Mesendoderm (in vitro differentiated cells): Measurements from ENCODE around the gene ZNF655.

Source experiments
- DNase-seq: peaks from one replicate; pipeline ENCODE4 v3.0.0; 2013
- H2AK5ac ChIP-seq: 2 replicates; pipeline ENCODE4 v1.6.1; 2013; ENCODE audit warnings: low read length, inconsistent platforms
- H2BK120ac ChIP-seq: 2 replicates; pipeline ENCODE4 v1.6.1; 2013; ENCODE audit warnings: low read depth, mild to moderate bottlenecking, low read length, moderate library complexity, mixed read lengths
- H2BK15ac ChIP-seq: replicated peaks from 2 replicates; pipeline ENCODE4 v1.6.1; 2013; ENCODE audit warnings: low read depth, mild to moderate bottlenecking, moderate library complexity
- H2BK5ac ChIP-seq: 2 replicates; pipeline ENCODE4 v1.6.1; 2013; ENCODE audit warnings: low read length, inconsistent platforms
- H3K18ac ChIP-seq: 2 replicates; pipeline ENCODE4 v1.6.1; 2013; ENCODE audit warnings: mild to moderate bottlenecking, low read length, mixed read lengths
- H3K23ac ChIP-seq: one replicate; pipeline ENCODE4 v1.6.1; 2013; ENCODE audit warnings: low read length
- H3K27ac ChIP-seq: 2 replicates; pipeline ENCODE4 v1.5.1; 2013; ENCODE audit warnings: low read depth, mild to moderate bottlenecking, inconsistent platforms, low read length, moderate library complexity
- H3K27me3 ChIP-seq: 2 replicates; pipeline ENCODE4 v1.6.1; 2013; ENCODE audit warnings: low read length, control low read depth, mild to moderate bottlenecking, inconsistent platforms; ENCODE audit not compliant: insufficient read depth, poor library complexity
- H3K36me3 ChIP-seq: 2 replicates; pipeline ENCODE4 v1.6.1; 2013; ENCODE audit warnings: low read length, inconsistent platforms; ENCODE audit not compliant: control insufficient read depth, insufficient read depth
- H3K4ac ChIP-seq: one replicate; pipeline ENCODE4 v1.6.1; 2013; ENCODE audit warnings: low read depth, mild to moderate bottlenecking, low read length, moderate library complexity
- H3K4me1 ChIP-seq: 2 replicates; pipeline ENCODE4 v1.6.1; 2013; ENCODE audit warnings: low read depth, low read length, inconsistent platforms; ENCODE audit not compliant: control insufficient read depth
- H3K4me2 ChIP-seq: 2 replicates; pipeline ENCODE4 v1.6.1; 2013; ENCODE audit warnings: low read length
- H3K4me3 ChIP-seq: 2 replicates; pipeline ENCODE4 v1.5.1; 2013; ENCODE audit warnings: mild to moderate bottlenecking, low read length
- H3K56ac ChIP-seq: one replicate; pipeline ENCODE4 v1.6.1; 2013; ENCODE audit warnings: low read length
- H3K79me1 ChIP-seq: 2 replicates; pipeline ENCODE4 v1.6.1; 2013; ENCODE audit warnings: low read length, inconsistent platforms
- H3K79me2 ChIP-seq: 2 replicates; pipeline ENCODE4 v1.6.1; 2013; ENCODE audit warnings: mild to moderate bottlenecking, low read length; ENCODE audit not compliant: control insufficient read depth, insufficient read depth
- H3K9ac ChIP-seq: 2 replicates; pipeline ENCODE4 v1.6.1; 2013; ENCODE audit warnings: low read length, inconsistent platforms
- H4K5ac ChIP-seq: one replicate; pipeline ENCODE4 v1.6.1; 2013; ENCODE audit warnings: low read length
- H4K8ac ChIP-seq: one replicate; pipeline ENCODE4 v1.6.1; 2013; ENCODE audit warnings: low read depth, mild to moderate bottlenecking, control low read depth, low read length, moderate library complexity
- WGBS: extraction: QIAGEN DNeasy Blood & Tissue Kit; methylation state at CpG from one replicate; pipeline ENCODE4 v1.1.7; 2013; ENCODE audit warnings: low lambda C conversion rate, missing lambda C conversion rate; ENCODE audit not compliant: insufficient coverage; ENCODE audit errors: extremely low coverage; 5-methylcytosine and 5-hydroxymethylcytosine counted together

ZNF655 gene

GRCh38 chr7:99622596-99622995, 64.2 kb downstream of the ZNF655 start:
- H2AK5ac ChIP-seq: no peak overlapping the region
- no peak overlapping the region for H3K9ac ChIP-seq
- H3K18ac ChIP-seq: no peak overlapping the region
- H2BK5ac ChIP-seq: no peak overlapping the region
- no peaks in the 10 kb centered on the region for H3K4me1 ChIP-seq
- H3K4me2 ChIP-seq: no peak overlapping the region
- H3K4ac ChIP-seq: no peak overlapping the region
- peaks cover 20% of the 10 kb centered on the region for H3K36me3 ChIP-seq
- H2BK15ac ChIP-seq: no peak overlapping the region
- H4K8ac ChIP-seq: no peak overlapping the region
- no peak overlapping the region for H3K4me3 ChIP-seq
- H4K5ac ChIP-seq: no peak overlapping the region
- no peak overlapping the region for H2BK120ac ChIP-seq
- WGBS: no CpG with 5 or more reads among the region's 10 CpGs
- no peak for DNase-seq
- peaks cover 4% of the 10 kb centered on the region for H3K79me1 ChIP-seq
- no peak overlapping the region for H3K56ac ChIP-seq
- no peak overlapping the region for H3K27ac ChIP-seq
- H3K27me3 ChIP-seq: no peaks in the 10 kb centered on the region
- H3K23ac ChIP-seq: no peak overlapping the region
- H3K79me2 ChIP-seq: peaks cover 2% of the 10 kb centered on the region

- Histone ChIP-seq H3K36me3 (peaks cover 20% of the 10 kb centered on the region), H3K23ac (no peak overlapping the region), H3K4me3 (no peak overlapping the region), H3K79me1 (peaks cover 4% of the 10 kb centered on the region), H3K18ac (no peak overlapping the region), H4K8ac (no peak overlapping the region), H3K4ac (no peak overlapping the region), H3K79me2 (peaks cover 2% of the 10 kb centered on the region), H2BK15ac (no peak overlapping the region), H4K5ac (no peak overlapping the region), H3K4me2 (no peak overlapping the region), H3K4me1 (no peaks in the 10 kb centered on the region), H3K56ac (no peak overlapping the region), H3K9ac (no peak overlapping the region), H3K27ac (no peak overlapping the region), H3K27me3 (no peaks in the 10 kb centered on the region), H2AK5ac (no peak overlapping the region), H2BK120ac (no peak overlapping the region), H2BK5ac (no peak overlapping the region)
- DNase-seq: no peak
- no CpG with 5 or more reads among the region's 7 CpGs for WGBS
Observed at GRCh38 chr7:99623091-99623693, 64.8 kb downstream of the ZNF655 start.

- WGBS: no CpG with 5 or more reads among the region's 9 CpGs
Observed at GRCh38 chr7:99623702-99624447, 65.4 kb downstream of the ZNF655 start.

GRCh38 chr7:99624484-99624883, 66.0 kb downstream of the ZNF655 start:
- no peak for DNase-seq
- Histone ChIP-seq H2AK5ac (no peak overlapping the region), H3K79me1 (no peaks in the 10 kb centered on the region), H3K9ac (no peak overlapping the region), H3K18ac (no peak overlapping the region), H3K27me3 (no peaks in the 10 kb centered on the region), H3K27ac (no peak overlapping the region), H3K79me2 (no peaks in the 10 kb centered on the region), H3K36me3 (peaks cover 19% of the 10 kb centered on the region), H2BK15ac (no peak overlapping the region), H2BK120ac (no peak overlapping the region), H3K56ac (no peak overlapping the region), H2BK5ac (no peak overlapping the region), H4K5ac (no peak overlapping the region), H4K8ac (no peak overlapping the region), H3K23ac (no peak overlapping the region), H3K4me1 (no peaks in the 10 kb centered on the region), H3K4me3 (no peak overlapping the region), H3K4ac (no peak overlapping the region), H3K4me2 (no peak overlapping the region)
- no CpG with 5 or more reads among the region's 16 CpGs for WGBS

More at GRCh38 chr7:99623702-99624447, 65.4 kb downstream of the ZNF655 start:
- H3K79me2 ChIP-seq: no peaks in the 10 kb centered on the region
- no peak overlapping the region for H2BK15ac ChIP-seq
- H2BK120ac ChIP-seq: no peak overlapping the region
- H3K79me1 ChIP-seq: no peaks in the 10 kb centered on the region
- H3K4me2 ChIP-seq: no peak overlapping the region
- no peak overlapping the region for H4K8ac ChIP-seq
- no peaks in the 10 kb centered on the region for H3K4me1 ChIP-seq
- H3K9ac ChIP-seq: no peak overlapping the region
- peaks cover 19% of the 10 kb centered on the region for H3K36me3 ChIP-seq
- no peak overlapping the region for H4K5ac ChIP-seq
- no peak overlapping the region for H2AK5ac ChIP-seq
- no peak for DNase-seq
- H3K18ac ChIP-seq: no peak overlapping the region
- H3K4me3 ChIP-seq: no peak overlapping the region
- no peak overlapping the region for H2BK5ac ChIP-seq
- no peak overlapping the region for H3K27ac ChIP-seq
- no peak overlapping the region for H3K4ac ChIP-seq
- H3K27me3 ChIP-seq: no peaks in the 10 kb centered on the region
- no peak overlapping the region for H3K23ac ChIP-seq
- H3K56ac ChIP-seq: no peak overlapping the region

- Histone ChIP-seq H2BK120ac (no peak overlapping the region), H3K36me3 (peaks cover 17% of the 10 kb centered on the region), H3K56ac (no peak overlapping the region), H3K4me2 (no peak overlapping the region), H3K79me2 (no peaks in the 10 kb centered on the region), H2BK5ac (no peak overlapping the region), H3K4me3 (no peak overlapping the region), H3K27ac (no peak overlapping the region), H3K27me3 (no peaks in the 10 kb centered on the region), H4K5ac (no peak overlapping the region), H2BK15ac (no peak overlapping the region), H3K79me1 (no peaks in the 10 kb centered on the region), H2AK5ac (no peak overlapping the region), H3K4ac (no peak overlapping the region), H3K18ac (no peak overlapping the region), H3K23ac (no peak overlapping the region), H3K9ac (no peak overlapping the region), H3K4me1 (no peaks in the 10 kb centered on the region), H4K8ac (no peak overlapping the region)
- WGBS: no CpG with 5 or more reads among the region's 5 CpGs
- DNase-seq: no peak
Observed at GRCh38 chr7:99625321-99625720, 66.9 kb downstream of the ZNF655 start.
